ENCODE data around the gene RPL10. TPM values are rescaled to one million over a fixed set of nuclear protein-coding genes. Genes with fewer than 3 reads are reported as not detected.

RPL10 gene
- total and polyA plus RNA-seq, 2 of the 13 experiments (the other 11 are each of a cell fraction or from before 2014, with no cell fraction given): 2,381 to 4,713 TPM

DNA sequence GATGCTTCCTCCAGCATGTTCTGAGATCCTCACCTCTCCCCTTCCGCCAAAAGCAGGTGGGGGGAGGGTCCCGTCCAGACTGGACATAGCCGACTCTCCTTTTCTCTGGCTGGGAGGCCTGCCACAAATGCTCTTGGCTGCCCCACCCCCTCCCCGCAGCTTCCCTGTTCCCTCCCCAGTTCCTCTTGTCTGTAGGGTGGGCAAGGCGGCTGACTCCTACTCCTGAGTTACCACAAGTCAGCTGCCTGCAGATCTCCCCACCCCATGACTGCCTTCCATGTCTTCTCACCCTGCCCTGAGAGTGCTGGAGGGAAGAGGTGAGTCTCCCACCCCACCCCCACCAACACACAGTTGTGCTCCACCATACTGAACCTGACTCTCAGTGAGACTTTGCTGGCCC, 33.2 kb downstream of the RPL10 start (continued):
- TF ChIP-seq, protein P1, sequence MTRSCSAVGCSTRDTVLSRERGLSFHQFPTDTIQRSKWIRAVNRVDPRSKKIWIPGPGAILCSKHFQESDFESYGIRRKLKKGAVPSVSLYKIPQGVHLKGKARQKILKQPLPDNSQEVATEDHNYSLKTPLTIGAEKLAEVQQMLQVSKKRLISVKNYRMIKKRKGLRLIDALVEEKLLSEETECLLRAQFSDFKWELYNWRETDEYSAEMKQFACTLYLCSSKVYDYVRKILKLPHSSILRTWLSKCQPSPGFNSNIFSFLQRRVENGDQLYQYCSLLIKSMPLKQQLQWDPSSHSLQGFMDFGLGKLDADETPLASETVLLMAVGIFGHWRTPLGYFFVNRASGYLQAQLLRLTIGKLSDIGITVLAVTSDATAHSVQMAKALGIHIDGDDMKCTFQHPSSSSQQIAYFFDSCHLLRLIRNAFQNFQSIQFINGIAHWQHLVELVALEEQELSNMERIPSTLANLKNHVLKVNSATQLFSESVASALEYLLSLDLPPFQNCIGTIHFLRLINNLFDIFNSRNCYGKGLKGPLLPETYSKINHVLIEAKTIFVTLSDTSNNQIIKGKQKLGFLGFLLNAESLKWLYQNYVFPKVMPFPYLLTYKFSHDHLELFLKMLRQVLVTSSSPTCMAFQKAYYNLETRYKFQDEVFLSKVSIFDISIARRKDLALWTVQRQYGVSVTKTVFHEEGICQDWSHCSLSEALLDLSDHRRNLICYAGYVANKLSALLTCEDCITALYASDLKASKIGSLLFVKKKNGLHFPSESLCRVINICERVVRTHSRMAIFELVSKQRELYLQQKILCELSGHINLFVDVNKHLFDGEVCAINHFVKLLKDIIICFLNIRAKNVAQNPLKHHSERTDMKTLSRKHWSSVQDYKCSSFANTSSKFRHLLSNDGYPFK (CRISPR knock-in tag; IDR thresholded peaks at IDR 0.05; ENCODE audit: borderline replicate concordance): no peak
- TF ChIP-seq PITX1 (CRISPR knock-in tag; IDR thresholded peaks at IDR 0.05) (no peak), IKZF1 (IDR thresholded peaks at IDR 0.05) (no peak), JUN (CRISPR knock-in tag; IDR thresholded peaks at IDR 0.05) (no peak), ARNT (IDR thresholded peaks at IDR 0.05) (no peak)
- TF ChIP-seq, protein P2, sequence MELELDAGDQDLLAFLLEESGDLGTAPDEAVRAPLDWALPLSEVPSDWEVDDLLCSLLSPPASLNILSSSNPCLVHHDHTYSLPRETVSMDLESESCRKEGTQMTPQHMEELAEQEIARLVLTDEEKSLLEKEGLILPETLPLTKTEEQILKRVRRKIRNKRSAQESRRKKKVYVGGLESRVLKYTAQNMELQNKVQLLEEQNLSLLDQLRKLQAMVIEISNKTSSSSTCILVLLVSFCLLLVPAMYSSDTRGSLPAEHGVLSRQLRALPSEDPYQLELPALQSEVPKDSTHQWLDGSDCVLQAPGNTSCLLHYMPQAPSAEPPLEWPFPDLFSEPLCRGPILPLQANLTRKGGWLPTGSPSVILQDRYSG (CRISPR knock-in tag; IDR thresholded peaks at IDR 0.05): no peak
- TF ChIP-seq, protein P3, sequence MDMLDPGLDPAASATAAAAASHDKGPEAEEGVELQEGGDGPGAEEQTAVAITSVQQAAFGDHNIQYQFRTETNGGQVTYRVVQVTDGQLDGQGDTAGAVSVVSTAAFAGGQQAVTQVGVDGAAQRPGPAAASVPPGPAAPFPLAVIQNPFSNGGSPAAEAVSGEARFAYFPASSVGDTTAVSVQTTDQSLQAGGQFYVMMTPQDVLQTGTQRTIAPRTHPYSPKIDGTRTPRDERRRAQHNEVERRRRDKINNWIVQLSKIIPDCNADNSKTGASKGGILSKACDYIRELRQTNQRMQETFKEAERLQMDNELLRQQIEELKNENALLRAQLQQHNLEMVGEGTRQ (IDR thresholded peaks at IDR 0.05; ENCODE audit: low read depth, low read length): no peak
- TF ChIP-seq, protein P3 (CRISPR knock-in tag; IDR thresholded peaks at IDR 0.05; ENCODE audit: borderline replicate concordance): no peak

DNA sequence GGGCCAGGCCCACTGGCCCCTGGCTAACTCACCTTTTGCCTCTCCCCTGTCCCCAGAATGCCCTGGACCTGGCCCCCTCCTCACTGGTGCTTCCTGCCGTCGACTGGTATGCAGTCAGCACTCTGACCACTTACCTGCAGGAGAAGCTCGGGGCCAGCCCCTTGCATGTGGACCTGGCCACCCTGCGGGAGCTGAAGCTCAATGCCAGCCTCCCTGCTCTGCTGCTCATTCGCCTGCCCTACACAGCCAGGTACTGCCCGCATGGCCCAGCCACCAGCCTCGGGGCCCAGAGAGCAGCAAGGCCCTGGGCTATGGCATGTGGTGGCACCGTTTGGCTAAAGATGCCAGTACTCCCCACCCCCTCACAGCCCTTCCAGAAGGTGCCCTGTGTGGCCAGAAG, 34.0 kb downstream of the RPL10 start:
- Histone ChIP-seq H3K27me3 (ENCODE audit: control insufficient read depth in 1 of 2, insufficient read depth in 2 of 2, low read length in 2 of 2) (no peaks in the 10 kb centered on the region), H3K9me3 (ENCODE audit: low read length) (no peaks in the 10 kb centered on the region), H4K20me1 (ENCODE audit: insufficient read depth, low read length) (no peaks in the 10 kb centered on the region), H3K27ac (ENCODE audit: extremely low read length, insufficient read depth, low read length) (no peak overlapping the region), H2AFZ (ENCODE audit: low read length) (no peak overlapping the region), H3K4me3 (replicated peaks in 1 of 3; ENCODE audit: insufficient read depth in 1 of 3, low read depth in 2 of 3, low read length in 3 of 3) (no peak overlapping the region), H3K79me2 (ENCODE audit: insufficient read depth, low read length) (peaks cover 15% of the 10 kb centered on the region), H3K9ac (ENCODE audit: insufficient read depth, low read depth, low read length) (no peak overlapping the region), H3K4me1 (ENCODE audit: insufficient read depth, low read length) (peaks cover 28% of the 10 kb centered on the region), H3K36me3 (replicated peaks in 1 of 2; ENCODE audit: control insufficient read depth in 1 of 2, insufficient read depth in 2 of 2, low read length in 2 of 2) (no peaks in the 10 kb centered on the region; a peak in 3 of 5 replicates), H3K4me2 (ENCODE audit: low read depth, low read length) (no peak overlapping the region)
- no TSS peak for BruUV-seq (replicated peaks)
- WGBS (ENCODE audit: low lambda C conversion rate): no CpG with 5 or more reads among the region's 8 CpGs
- DNase-seq (ENCODE audit: low spot score) (no peak), ATAC-seq (no peak), FAIRE-seq (no peak)
- POLR2A ChIA-PET: no interaction called here
- intact Hi-C loops (cut with micrococcal nuclease; ENCODE audit: unreplicated experiment): no loop called here
- CTCF ChIA-PET (ENCODE audit: low intra/inter-chr PET ratio, low total read pairs): no interaction called here
- in situ Hi-C loops (cut with HindIII; ENCODE audit: extremely low pct_ligation_motif_present, low pct_unique_long_range_greater_than_20kb): no loop called here
- TF ChIP-seq ZFP82 (CRISPR knock-in tag; IDR thresholded peaks at IDR 0.05; ENCODE audit: borderline replicate concordance): no peak
- no peak for TF ChIP-seq BHLHE40 (IDR thresholded peaks at IDR 0.05; ENCODE audit: low read length)
- TF ChIP-seq TRIM24 (CRISPR knock-in tag; IDR thresholded peaks at IDR 0.05): no peak
- TF ChIP-seq FOXA1 (IDR thresholded peaks at IDR 0.05): no peak
- TF ChIP-seq FOXA1 (CRISPR knock-in tag; IDR thresholded peaks at IDR 0.05): no peak
- TF ChIP-seq FOXP1 (IDR thresholded peaks at IDR 0.05): no peak
- no peak for TF ChIP-seq FOXP1 (CRISPR knock-in tag; IDR thresholded peaks at IDR 0.05)
- no peak for TF ChIP-seq ZFX (CRISPR knock-in tag; IDR thresholded peaks at IDR 0.05; ENCODE audit: low read depth)
- no peak for TF ChIP-seq ZFY (CRISPR knock-in tag; IDR thresholded peaks at IDR 0.05)
- TF ChIP-seq ZNF251 (CRISPR knock-in tag; IDR thresholded peaks at IDR 0.05): no peak

Measured in HepG2 (cell line).